Smooth muscle cell (in vitro differentiated cells): Measurements from ENCODE around the gene TRAPPC11. TPM values are rescaled to one million over a fixed set of nuclear protein-coding genes. Genes with fewer than 3 reads are reported as not detected.

Experiments
- DNase-seq: peaks from one replicate; lab custom pipeline; 2025; ENCODE audit not compliant: unreplicated experiment; lab: John Stamatoyannopoulos, UW
- H2AFZ ChIP-seq: fragments of 200-600 bp; sonication (generic); 2 replicates; pipeline ENCODE4 v1.6.0; 2016; ENCODE audit warnings: antibody characterized with exemption, low read depth, mild to moderate bottlenecking
- H3F3A ChIP-seq: fragments of 200-600 bp; sonication (generic); 2 replicates; pipeline ENCODE4 v1.6.0; 2017; ENCODE audit warnings: antibody characterized with exemption, low read depth
- H3K27ac ChIP-seq: fragments of 200-600 bp; sonication (generic); 2 replicates; pipeline ENCODE4 v1.5.1; 2016; ENCODE audit warnings: low read depth, mild to moderate bottlenecking
- H3K27me3 ChIP-seq: fragments of 200-600 bp; sonication (generic); 2 replicates; pipeline ENCODE4 v1.6.1; 2016; ENCODE audit warnings: low read depth, mild to moderate bottlenecking
- H3K36me3 ChIP-seq: fragments of 200-600 bp; sonication (generic); 2 replicates; pipeline ENCODE4 v1.5.1; 2016; ENCODE audit warnings: low read depth
- H3K4me1 ChIP-seq: fragments of 200-600 bp; sonication (generic); 2 replicates; pipeline ENCODE4 v1.5.1; 2016; ENCODE audit warnings: low read depth
- H3K4me2 ChIP-seq: fragments of 200-600 bp; sonication (generic); 2 replicates; pipeline ENCODE4 v1.6.0; 2016; ENCODE audit warnings: mild to moderate bottlenecking
- H3K4me3 ChIP-seq: fragments of 200-600 bp; sonication (generic); 2 replicates; pipeline ENCODE4 v1.5.1; 2016; ENCODE audit warnings: mild to moderate bottlenecking
- H3K79me2 ChIP-seq: fragments of 200-600 bp; sonication (generic); 2 replicates; pipeline ENCODE4 v1.6.0; 2016; ENCODE audit warnings: low read depth, mild to moderate bottlenecking
- H3K9ac ChIP-seq: fragments of 200-600 bp; sonication (generic); 2 replicates; pipeline ENCODE4 v1.6.0; 2016; ENCODE audit warnings: low read depth
- H3K9me3 ChIP-seq: fragments of 200-600 bp; sonication (generic); replicated peaks from 2 replicates; pipeline ENCODE4 v1.5.1; 2016; ENCODE audit warnings: low read depth
- H4K20me1 ChIP-seq: fragments of 200-600 bp; sonication (generic); 2 replicates; pipeline ENCODE4 v1.6.0; 2016; ENCODE audit warnings: low read depth
- WGBS: methylation state at CpG from one replicate; pipeline ENCODE4 v1.1.7; 2016; ENCODE audit warnings: low lambda C conversion rate; 5-methylcytosine and 5-hydroxymethylcytosine counted together
- polyA plus RNA-seq: library from polyadenylated mRNA; unstranded; fragments of >200 nt; fragmentation: Nextera tagmentation; extraction: Ambion mirVana; gene quantifications from 2 replicates; pipeline ENCODE4 v1.2.1, GENCODE V29; 2016
- total RNA-seq: library from RNA; depleted of rRNA; stranded (reverse); fragments of >200 nt; gene quantifications from 2 replicates; pipeline ENCODE4 v1.2.3, GENCODE V29; 2014
- TF ChIP-seq, protein P1 (sequence below): fragments of 200-600 bp; sonication (generic); IDR thresholded peaks from 2 replicates; pipeline ENCODE4 v1.5.1; 2017; ENCODE audit warnings: borderline replicate concordance, mild to moderate bottlenecking, antibody characterized with exemption; ENCODE audit not compliant: insufficient read depth, poor library complexity, severe bottlenecking

Gene TRAPPC11
- total and polyA plus RNA-seq, 2 experiments from 2014 or later, result 12.4 to 41.0 TPM

DNA sequence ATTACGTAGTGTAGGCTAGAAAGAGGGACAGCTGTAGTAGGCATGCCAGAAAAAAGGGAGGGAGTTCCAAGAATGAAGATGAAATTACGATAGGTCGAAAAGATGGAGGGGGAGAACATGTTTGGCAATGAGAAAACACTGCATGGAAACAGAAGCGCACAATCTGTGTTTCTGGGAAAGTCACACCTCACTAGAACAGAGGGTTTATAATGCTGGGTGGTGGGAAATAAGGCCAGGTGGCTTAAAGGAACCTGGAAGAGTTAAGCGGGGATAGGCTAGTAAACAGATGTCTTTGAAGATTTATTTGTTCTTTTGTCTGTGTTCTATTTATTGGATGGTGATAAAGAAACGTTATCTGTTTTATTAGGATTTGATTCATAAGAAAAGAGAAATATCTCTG is 29.1 kb downstream of the TRAPPC11 start:
- TF ChIP-seq, protein P1, sequence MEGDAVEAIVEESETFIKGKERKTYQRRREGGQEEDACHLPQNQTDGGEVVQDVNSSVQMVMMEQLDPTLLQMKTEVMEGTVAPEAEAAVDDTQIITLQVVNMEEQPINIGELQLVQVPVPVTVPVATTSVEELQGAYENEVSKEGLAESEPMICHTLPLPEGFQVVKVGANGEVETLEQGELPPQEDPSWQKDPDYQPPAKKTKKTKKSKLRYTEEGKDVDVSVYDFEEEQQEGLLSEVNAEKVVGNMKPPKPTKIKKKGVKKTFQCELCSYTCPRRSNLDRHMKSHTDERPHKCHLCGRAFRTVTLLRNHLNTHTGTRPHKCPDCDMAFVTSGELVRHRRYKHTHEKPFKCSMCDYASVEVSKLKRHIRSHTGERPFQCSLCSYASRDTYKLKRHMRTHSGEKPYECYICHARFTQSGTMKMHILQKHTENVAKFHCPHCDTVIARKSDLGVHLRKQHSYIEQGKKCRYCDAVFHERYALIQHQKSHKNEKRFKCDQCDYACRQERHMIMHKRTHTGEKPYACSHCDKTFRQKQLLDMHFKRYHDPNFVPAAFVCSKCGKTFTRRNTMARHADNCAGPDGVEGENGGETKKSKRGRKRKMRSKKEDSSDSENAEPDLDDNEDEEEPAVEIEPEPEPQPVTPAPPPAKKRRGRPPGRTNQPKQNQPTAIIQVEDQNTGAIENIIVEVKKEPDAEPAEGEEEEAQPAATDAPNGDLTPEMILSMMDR, result no peak
- Histone ChIP-seq H3K36me3 (peaks cover 31% of the 10 kb centered on the region), H2AFZ (no peak overlapping the region), H3K27ac (no peak overlapping the region), H3K9me3 (no peaks in the 10 kb centered on the region), H3K9ac (no peak overlapping the region), H4K20me1 (no peaks in the 10 kb centered on the region), H3K27me3 (no peaks in the 10 kb centered on the region), H3K4me2 (no peak overlapping the region), H3K4me3 (no peak overlapping the region), H3F3A (no peaks in the 10 kb centered on the region), H3K4me1 (no peaks in the 10 kb centered on the region), H3K79me2 (no peaks in the 10 kb centered on the region)
- WGBS, result 74% methylated on average over 6 of the region's 6 CpGs
- DNase-seq, result no peak

GRCh38 chr4:183691006-183691405 is 31.9 kb downstream of the TRAPPC11 start:
- H4K20me1 ChIP-seq, result no peaks in the 10 kb centered on the region
- H3K4me2 ChIP-seq, result no peak overlapping the region
- H2AFZ ChIP-seq, result no peak overlapping the region
- H3K27ac ChIP-seq, result no peak overlapping the region
- H3F3A ChIP-seq, result no peaks in the 10 kb centered on the region
- H3K27me3 ChIP-seq, result no peaks in the 10 kb centered on the region
- H3K4me3 ChIP-seq, result no peak overlapping the region
- H3K79me2 ChIP-seq, result no peaks in the 10 kb centered on the region
- peaks cover 44% of the 10 kb centered on the region for H3K36me3 ChIP-seq
- no peaks in the 10 kb centered on the region for H3K4me1 ChIP-seq
- no peaks in the 10 kb centered on the region for H3K9me3 ChIP-seq
- TF ChIP-seq, protein P1, result no peak
- DNase-seq, result no peak
- no peak overlapping the region for H3K9ac ChIP-seq

DNA sequence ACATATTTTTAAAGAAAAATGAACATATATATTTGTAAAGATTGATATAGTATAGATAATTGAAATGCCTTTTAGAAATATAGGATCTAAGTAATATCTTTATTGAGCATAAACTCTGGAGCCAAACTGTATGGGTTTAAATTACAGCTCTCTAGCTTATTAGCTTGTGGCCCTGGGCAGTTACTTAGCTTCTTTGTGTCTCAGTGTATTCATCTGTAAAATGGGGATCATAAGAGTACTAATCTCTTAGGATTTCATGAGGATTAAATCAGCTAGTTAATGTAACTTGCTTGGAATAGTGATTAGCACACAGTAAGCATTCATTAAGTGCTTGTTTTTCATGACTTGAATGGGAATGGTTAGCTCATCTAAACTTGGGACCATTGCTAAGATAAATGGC is 32.8 kb downstream of the TRAPPC11 start:
- TF ChIP-seq, protein P1, result no peak
- H3K36me3 ChIP-seq, result peaks cover 48% of the 10 kb centered on the region

DNA sequence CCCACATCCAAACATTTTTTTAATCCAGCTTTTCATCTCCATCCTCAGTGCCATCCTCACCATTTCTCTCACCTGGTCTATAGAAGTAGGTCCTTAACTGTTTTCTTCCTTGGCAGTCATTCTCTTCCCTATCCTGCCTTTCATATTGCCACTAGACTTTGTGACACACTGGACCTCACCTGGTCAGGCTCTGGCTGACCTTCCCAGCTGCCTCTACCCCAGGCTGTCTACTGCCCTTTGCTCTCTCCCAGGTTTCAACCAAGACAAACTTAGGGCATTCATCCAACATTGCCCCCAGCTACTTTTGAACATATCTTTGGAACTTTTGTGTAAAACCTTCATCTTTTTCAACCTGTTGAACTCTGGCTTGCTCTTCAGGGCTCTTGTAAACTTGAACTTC is 39.8 kb downstream of the TRAPPC11 start:
- TF ChIP-seq, protein P1, result no peak
- Histone ChIP-seq H3K9me3 (no peaks in the 10 kb centered on the region), H3K27ac (no peak overlapping the region), H3K4me2 (no peak overlapping the region), H3F3A (no peaks in the 10 kb centered on the region), H3K79me2 (peaks cover 2% of the 10 kb centered on the region), H3K36me3 (peaks cover 49% of the 10 kb centered on the region), H3K4me1 (no peaks in the 10 kb centered on the region), H2AFZ (no peak overlapping the region), H3K27me3 (no peaks in the 10 kb centered on the region), H4K20me1 (no peaks in the 10 kb centered on the region), H3K4me3 (no peak overlapping the region), H3K9ac (no peak overlapping the region)
- no peak for DNase-seq

More for the DNA sequence above, 32.8 kb downstream of the TRAPPC11 start:
- H3K79me2 ChIP-seq, result no peaks in the 10 kb centered on the region
- no peaks in the 10 kb centered on the region for H3K4me1 ChIP-seq
- DNase-seq, result no peak
- no peak overlapping the region for H3K27ac ChIP-seq
- no peaks in the 10 kb centered on the region for H3F3A ChIP-seq
- H3K9ac ChIP-seq, result no peak overlapping the region
- H3K4me2 ChIP-seq, result no peak overlapping the region
- H3K9me3 ChIP-seq, result no peaks in the 10 kb centered on the region
- H3K27me3 ChIP-seq, result no peaks in the 10 kb centered on the region
- no peak overlapping the region for H2AFZ ChIP-seq
- no peaks in the 10 kb centered on the region for H4K20me1 ChIP-seq
- H3K4me3 ChIP-seq, result no peak overlapping the region
